ENCODE data around the gene CTH.
"Not testable (repeated sequence)": the region's sequence is repeated elsewhere in the genome, so short reads cannot be mapped to it uniquely, and the experiment has no call there.

Gene CTH

GRCh38 chr1:70468180-70468579 lies 57.1 kb downstream of the CTH start:
- no peak for TF ChIP-seq MAX (IDR thresholded peaks at IDR 0.05; ENCODE audit: low read depth, low read length)
- TF ChIP-seq MYC (IDR thresholded peaks at IDR 0.05; ENCODE audit: low read depth, low read length): no peak
- TF ChIP-seq POLR2A (IDR thresholded peaks at IDR 0.05; ENCODE audit: extremely low read depth, insufficient read length): no peak
- no peak for TF ChIP-seq CTCF (IDR thresholded peaks at IDR 0.05; ENCODE audit: low read depth, low read length)
- no peak overlapping the region for H3K4me3 ChIP-seq (ENCODE audit: low read depth, low read length)
- DNase-seq (ENCODE audit: low read depth): no peak

- not testable (repeated sequence) for H3K4me3 ChIP-seq (ENCODE audit: low read depth, low read length)
Observed at GRCh38 chr1:70469184-70469583, 58.1 kb downstream of the CTH start.

GRCh38 chr1:70475023-70475422 lies 64.0 kb downstream of the CTH start:
- no peak for DNase-seq (ENCODE audit: low read depth)

More at GRCh38 chr1:70469184-70469583, 58.1 kb downstream of the CTH start:
- not testable (repeated sequence) for DNase-seq (ENCODE audit: low read depth)

GRCh38 chr1:70477090-70477489 lies 66.0 kb downstream of the CTH start:
- H3K4me3 ChIP-seq (ENCODE audit: low read depth, low read length): no peak overlapping the region
- no peak for TF ChIP-seq MAX (IDR thresholded peaks at IDR 0.05; ENCODE audit: low read depth, low read length)
- no peak for TF ChIP-seq MYC (IDR thresholded peaks at IDR 0.05; ENCODE audit: low read depth, low read length)
- TF ChIP-seq POLR2A (IDR thresholded peaks at IDR 0.05; ENCODE audit: extremely low read depth, insufficient read length): no peak
- no peak for TF ChIP-seq CTCF (IDR thresholded peaks at IDR 0.05; ENCODE audit: low read depth, low read length)
- no peak for DNase-seq (ENCODE audit: low read depth)

More at GRCh38 chr1:70475023-70475422, 64.0 kb downstream of the CTH start:
- no peak for TF ChIP-seq CTCF (IDR thresholded peaks at IDR 0.05; ENCODE audit: low read depth, low read length)
- TF ChIP-seq MAX (IDR thresholded peaks at IDR 0.05; ENCODE audit: low read depth, low read length): no peak
- no peak for TF ChIP-seq POLR2A (IDR thresholded peaks at IDR 0.05; ENCODE audit: extremely low read depth, insufficient read length)
- no peak for TF ChIP-seq MYC (IDR thresholded peaks at IDR 0.05; ENCODE audit: low read depth, low read length)
- no peak overlapping the region for H3K4me3 ChIP-seq (ENCODE audit: low read depth, low read length)

- not testable (repeated sequence) for H3K4me3 ChIP-seq (ENCODE audit: low read depth, low read length); DNase-seq (ENCODE audit: low read depth)
Observed at GRCh38 chr1:70477905-70478304, 66.8 kb downstream of the CTH start.

- H3K4me3 ChIP-seq (ENCODE audit: low read depth, low read length): no peak overlapping the region
- no peak for DNase-seq (ENCODE audit: low read depth)
- TF ChIP-seq MAX (IDR thresholded peaks at IDR 0.05; ENCODE audit: low read depth, low read length): no peak
- no peak for TF ChIP-seq CTCF (IDR thresholded peaks at IDR 0.05; ENCODE audit: low read depth, low read length)
- TF ChIP-seq POLR2A (IDR thresholded peaks at IDR 0.05; ENCODE audit: extremely low read depth, insufficient read length): no peak
- no peak for TF ChIP-seq MYC (IDR thresholded peaks at IDR 0.05; ENCODE audit: low read depth, low read length)
Observed at GRCh38 chr1:70483342-70483741, 72.3 kb downstream of the CTH start.

- no peak for DNase-seq (ENCODE audit: low read depth)
- no peak for TF ChIP-seq POLR2A (IDR thresholded peaks at IDR 0.05; ENCODE audit: extremely low read depth, insufficient read length)
- no peak overlapping the region for H3K4me3 ChIP-seq (ENCODE audit: low read depth, low read length)
Observed at GRCh38 chr1:70485624-70486023, 74.6 kb downstream of the CTH start.
